Mucosa of descending colon (tissue), 3 donors: ENCODE results near the gene LRRC9. TPM values are rescaled to one million over a fixed set of nuclear protein-coding genes. Genes with fewer than 3 reads are reported as not detected.

Experiments
- ATAC-seq: fragments of 200-7000 bp; cut with Tn5 transposase; one replicate; pipeline ENCODE4 v1.9.1; 2020; ENCODE audit warnings: mild to moderate bottlenecking, moderate library complexity
- DNase-seq, 3 donors: peaks; one replicate each; pipeline ENCODE4 v3.0.0-alpha.2; 2020
- H3K36me3 ChIP-seq: fragments of 200-600 bp; one replicate; pipeline ENCODE4 v1.8.0; 2021; ENCODE audit warnings: low read depth, mild to moderate bottlenecking
- H3K4me1 ChIP-seq: fragments of 200-600 bp; one replicate; pipeline ENCODE4 v1.8.0; 2021; ENCODE audit warnings: low read depth, mild to moderate bottlenecking
- H3K4me3 ChIP-seq: fragments of 200-600 bp; one replicate; pipeline ENCODE4 v1.8.0; 2021; ENCODE audit warnings: mild to moderate bottlenecking
- H3K9me3 ChIP-seq: fragments of 200-600 bp; one replicate; pipeline ENCODE4 v1.8.0; 2021; ENCODE audit warnings: mild to moderate bottlenecking
- intact Hi-C, 2 donors: fragments of 100-400 bp; cut with DNase I in 1 of 2; cut with micrococcal nuclease in 1 of 2; formaldehyde crosslinking; loops; one replicate each; pipeline versions ENCODE4 v1.11.0 to v1.11.1; 2022; cut with DNase I, micrococcal nuclease
- total RNA-seq, 3 donors: library from RNA; stranded (reverse); fragmentation: NEBNext Ultra II Directional in 2 of 3; extraction: Animal tissue kit (Norgen Biotek cat#: 25700) in 2 of 3; gene quantifications; one replicate each; pipeline versions ENCODE4 v1.2.1 to v1.2.4, GENCODE V29; 2021 to 2023
- TF ChIP-seq, protein P1 (sequence below): fragments of 200-600 bp; IDR thresholded peaks from one replicate; pipeline ENCODE4 v1.8.0; 2022; ENCODE audit warnings: antibody characterized with exemption, mild to moderate bottlenecking
- donor health status: DM: no; HTN: no; CAD: no; lungs with moderate emphysema.
- donor health status: DM: no; HTN: no; CAD: no.
- donor health status: DM: no; HTN: yes; CAD: no.

LRRC9 gene
- total RNA-seq, 3 donors from 2014 or later = 0.58 TPM; not detected in 2

DNA sequence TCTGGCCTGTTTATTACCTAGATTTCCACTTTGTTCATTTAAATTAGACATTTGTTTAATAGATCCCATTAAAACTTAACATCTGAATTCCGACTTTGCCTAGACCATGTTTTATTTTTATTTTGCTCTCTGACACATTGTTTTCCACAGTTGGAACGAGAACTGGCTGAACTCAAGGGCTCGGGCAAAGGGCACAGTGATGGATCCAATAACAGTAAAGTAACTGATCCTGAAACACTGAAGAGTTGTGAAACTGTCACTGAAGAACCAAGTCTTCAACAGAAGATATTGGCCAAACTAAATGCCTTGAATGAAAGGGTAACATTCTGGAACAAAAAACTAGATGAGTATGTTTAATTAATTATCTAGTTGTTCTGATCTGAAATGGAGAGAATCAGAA lies 39.7 kb downstream of the LRRC9 start:
- TF ChIP-seq, protein P1, sequence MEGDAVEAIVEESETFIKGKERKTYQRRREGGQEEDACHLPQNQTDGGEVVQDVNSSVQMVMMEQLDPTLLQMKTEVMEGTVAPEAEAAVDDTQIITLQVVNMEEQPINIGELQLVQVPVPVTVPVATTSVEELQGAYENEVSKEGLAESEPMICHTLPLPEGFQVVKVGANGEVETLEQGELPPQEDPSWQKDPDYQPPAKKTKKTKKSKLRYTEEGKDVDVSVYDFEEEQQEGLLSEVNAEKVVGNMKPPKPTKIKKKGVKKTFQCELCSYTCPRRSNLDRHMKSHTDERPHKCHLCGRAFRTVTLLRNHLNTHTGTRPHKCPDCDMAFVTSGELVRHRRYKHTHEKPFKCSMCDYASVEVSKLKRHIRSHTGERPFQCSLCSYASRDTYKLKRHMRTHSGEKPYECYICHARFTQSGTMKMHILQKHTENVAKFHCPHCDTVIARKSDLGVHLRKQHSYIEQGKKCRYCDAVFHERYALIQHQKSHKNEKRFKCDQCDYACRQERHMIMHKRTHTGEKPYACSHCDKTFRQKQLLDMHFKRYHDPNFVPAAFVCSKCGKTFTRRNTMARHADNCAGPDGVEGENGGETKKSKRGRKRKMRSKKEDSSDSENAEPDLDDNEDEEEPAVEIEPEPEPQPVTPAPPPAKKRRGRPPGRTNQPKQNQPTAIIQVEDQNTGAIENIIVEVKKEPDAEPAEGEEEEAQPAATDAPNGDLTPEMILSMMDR = no peak
- Histone ChIP-seq H3K36me3 (no peaks in the 10 kb centered on the region), H3K4me3 (no peak overlapping the region), H3K9me3 (no peaks in the 10 kb centered on the region), H3K4me1 (no peaks in the 10 kb centered on the region)
- ATAC-seq (no peak), DNase-seq (no peak)
- intact Hi-C loops = loop anchor here in 1 of 2 donors (10.0 kb wide), 1 partner anchor 225 kb away; no protein-coding TSS in a partner anchor

DNA sequence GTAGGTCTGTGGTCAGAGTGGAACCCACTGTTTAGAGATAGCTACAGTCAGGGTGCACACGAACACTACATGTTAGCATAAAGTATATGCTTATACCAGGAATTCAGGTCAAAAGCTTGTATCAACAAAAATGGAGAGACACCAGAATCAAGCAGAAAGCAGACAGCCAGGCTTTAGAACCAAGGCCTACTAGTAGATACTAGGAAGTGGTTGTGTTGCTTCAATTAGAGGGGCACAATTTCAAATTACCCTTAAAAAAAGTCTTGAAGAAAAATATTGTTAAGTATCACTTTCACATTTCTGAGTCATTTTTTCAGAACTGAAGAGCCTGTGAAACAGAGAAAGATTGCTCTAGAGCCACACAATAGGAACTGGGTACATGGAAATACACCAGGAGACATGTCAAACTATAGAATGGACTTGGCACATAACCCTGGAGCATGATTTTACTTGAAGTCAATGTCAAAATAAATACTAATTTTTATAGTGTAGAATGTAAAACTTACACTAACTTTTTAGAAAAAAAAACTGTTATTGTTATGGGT lies 41.6 kb downstream of the LRRC9 start:
- no peak for ATAC-seq
- intact Hi-C loops = loop anchor here in 1 of 2 donors (10.0 kb wide), 1 partner anchor 223 kb away; no protein-coding TSS in a partner anchor

GRCh38 chr14:59964251-59965007 lies 44.5 kb downstream of the LRRC9 start:
- no peak for DNase-seq
- ATAC-seq = no peak
- intact Hi-C loops = loop anchor here (5.0 to 10.0 kb wide), 2 partner anchors 218 to 220 kb away; no protein-coding TSS in a partner anchor
- Histone ChIP-seq H3K4me3 (no peak overlapping the region), H3K9me3 (no peaks in the 10 kb centered on the region), H3K36me3 (no peaks in the 10 kb centered on the region), H3K4me1 (no peaks in the 10 kb centered on the region)
- TF ChIP-seq, protein P1 = no peak

More for the DNA sequence above, 41.6 kb downstream of the LRRC9 start:
- Histone ChIP-seq H3K9me3 (no peaks in the 10 kb centered on the region), H3K4me1 (no peaks in the 10 kb centered on the region), H3K4me3 (no peak overlapping the region), H3K36me3 (no peaks in the 10 kb centered on the region)
- TF ChIP-seq, protein P1 = no peak
- DNase-seq = no peak

GRCh38 chr14:59969319-59969718 lies 49.4 kb downstream of the LRRC9 start:
- intact Hi-C loops = loop anchor here (5.0 to 10.0 kb wide), 2 partner anchors 213 to 215 kb away; no protein-coding TSS in a partner anchor
- DNase-seq (no peak), ATAC-seq (no peak)
- no peaks in the 10 kb centered on the region for H3K9me3 ChIP-seq
- H3K4me3 ChIP-seq = no peak overlapping the region
- no peaks in the 10 kb centered on the region for H3K36me3 ChIP-seq
- TF ChIP-seq, protein P1 = no peak
- no peaks in the 10 kb centered on the region for H3K4me1 ChIP-seq

- intact Hi-C loops = no loop called here
- Histone ChIP-seq H3K9me3 (no peaks in the 10 kb centered on the region), H3K4me1 (no peaks in the 10 kb centered on the region), H3K36me3 (no peaks in the 10 kb centered on the region), H3K4me3 (no peak overlapping the region)
- TF ChIP-seq, protein P1 = no peak
- DNase-seq (no peak), ATAC-seq (no peak)
Observed at GRCh38 chr14:59981564-59981963, 61.6 kb downstream of the LRRC9 start.
